ENCODE data around the gene S100A6.

Gene S100A6

DNA sequence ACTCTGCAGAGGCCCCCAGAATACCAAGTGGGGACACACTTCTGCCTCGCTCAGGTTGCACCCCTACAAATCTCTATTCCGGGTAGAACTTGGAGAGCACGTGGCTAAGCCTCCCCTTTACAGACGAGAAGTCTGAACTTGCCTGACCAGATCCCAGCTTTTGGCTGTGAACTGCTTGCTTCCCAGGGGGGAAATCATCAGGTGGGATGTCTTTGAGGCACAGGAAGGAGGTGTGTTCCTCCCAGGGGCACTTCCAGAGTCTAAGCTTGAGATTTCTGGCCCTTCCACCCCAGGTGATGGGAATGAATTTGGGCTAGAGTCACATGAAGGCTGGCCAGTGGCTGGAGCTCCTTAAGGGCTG is 14.6 kb upstream of the S100A6 start:
- no peak overlapping the region for H3K9ac ChIP-seq
- H3K4me1 ChIP-seq (ENCODE audit: low read depth, poor library complexity, severe bottlenecking), result peaks cover 11% of the 10 kb centered on the region
- H3K27ac ChIP-seq, result no peak overlapping the region
- H3K4me3 ChIP-seq (IDR thresholded peaks at IDR 0.05; ENCODE audit: insufficient read depth, low read depth, low read length), result no peak overlapping the region
- H3K4me2 ChIP-seq, result no peak overlapping the region
- TF ChIP-seq, protein P1, sequence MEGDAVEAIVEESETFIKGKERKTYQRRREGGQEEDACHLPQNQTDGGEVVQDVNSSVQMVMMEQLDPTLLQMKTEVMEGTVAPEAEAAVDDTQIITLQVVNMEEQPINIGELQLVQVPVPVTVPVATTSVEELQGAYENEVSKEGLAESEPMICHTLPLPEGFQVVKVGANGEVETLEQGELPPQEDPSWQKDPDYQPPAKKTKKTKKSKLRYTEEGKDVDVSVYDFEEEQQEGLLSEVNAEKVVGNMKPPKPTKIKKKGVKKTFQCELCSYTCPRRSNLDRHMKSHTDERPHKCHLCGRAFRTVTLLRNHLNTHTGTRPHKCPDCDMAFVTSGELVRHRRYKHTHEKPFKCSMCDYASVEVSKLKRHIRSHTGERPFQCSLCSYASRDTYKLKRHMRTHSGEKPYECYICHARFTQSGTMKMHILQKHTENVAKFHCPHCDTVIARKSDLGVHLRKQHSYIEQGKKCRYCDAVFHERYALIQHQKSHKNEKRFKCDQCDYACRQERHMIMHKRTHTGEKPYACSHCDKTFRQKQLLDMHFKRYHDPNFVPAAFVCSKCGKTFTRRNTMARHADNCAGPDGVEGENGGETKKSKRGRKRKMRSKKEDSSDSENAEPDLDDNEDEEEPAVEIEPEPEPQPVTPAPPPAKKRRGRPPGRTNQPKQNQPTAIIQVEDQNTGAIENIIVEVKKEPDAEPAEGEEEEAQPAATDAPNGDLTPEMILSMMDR (conservative IDR thresholded peaks at IDR 0.05; ENCODE audit: low read depth, low read length), result no peak
- H3K27me3 ChIP-seq (ENCODE audit: insufficient read depth, low read depth), result no peaks in the 10 kb centered on the region
- no peaks in the 10 kb centered on the region for H3K36me3 ChIP-seq (ENCODE audit: insufficient read depth)
- no peak overlapping the region for H2AFZ ChIP-seq (ENCODE audit: low read depth)
- H3K79me2 ChIP-seq (ENCODE audit: insufficient read depth, low read depth), result no peaks in the 10 kb centered on the region
- H4K20me1 ChIP-seq (ENCODE audit: insufficient read depth), result no peaks in the 10 kb centered on the region

DNA sequence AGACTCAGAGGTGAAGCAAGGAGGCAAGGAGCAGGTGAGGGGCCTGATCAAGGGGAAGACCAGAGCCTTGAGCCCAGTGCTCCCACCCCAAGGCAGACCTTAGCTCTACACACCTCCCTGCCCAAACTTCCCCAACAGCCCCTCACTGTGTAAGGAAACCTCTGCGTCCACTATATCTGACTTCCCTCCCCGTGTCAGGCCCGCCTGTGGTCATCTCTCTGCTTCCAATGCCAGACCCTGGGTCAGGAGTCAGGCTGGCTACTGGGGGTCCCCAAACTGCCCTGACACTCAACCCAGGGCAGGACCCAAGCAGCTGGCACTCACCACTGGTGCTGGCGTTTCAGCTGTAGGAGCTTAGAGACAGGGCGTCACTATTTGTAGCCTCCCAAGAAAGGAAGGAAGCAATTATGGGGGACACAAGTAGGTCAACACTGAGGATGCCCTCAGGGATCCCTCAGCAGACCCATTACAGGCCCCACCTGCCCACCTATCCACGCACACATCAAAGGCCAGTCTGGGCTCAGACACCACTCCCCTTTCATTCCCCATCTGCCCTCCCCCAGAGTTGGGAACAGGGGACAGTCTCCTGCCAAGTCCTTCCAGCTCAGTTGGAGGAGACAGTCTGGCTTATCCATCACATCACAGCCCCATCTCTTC is 14.1 kb upstream of the S100A6 start:
- no peaks in the 10 kb centered on the region for H4K20me1 ChIP-seq (ENCODE audit: insufficient read depth)
- H3K79me2 ChIP-seq (ENCODE audit: insufficient read depth, low read depth), result no peaks in the 10 kb centered on the region
- no peak overlapping the region for H3K4me3 ChIP-seq (IDR thresholded peaks at IDR 0.05; ENCODE audit: insufficient read depth, low read depth, low read length)
- TF ChIP-seq, protein P1 (conservative IDR thresholded peaks at IDR 0.05; ENCODE audit: low read depth, low read length), result no peak
- no peak overlapping the region for H3K9ac ChIP-seq
- no peak overlapping the region for H3K4me2 ChIP-seq
- H3K27ac ChIP-seq, result no peak overlapping the region
- H2AFZ ChIP-seq (ENCODE audit: low read depth), result no peak overlapping the region
- no peaks in the 10 kb centered on the region for H3K36me3 ChIP-seq (ENCODE audit: insufficient read depth)
- peaks cover 16% of the 10 kb centered on the region for H3K4me1 ChIP-seq (ENCODE audit: low read depth, poor library complexity, severe bottlenecking)
- H3K27me3 ChIP-seq (ENCODE audit: insufficient read depth, low read depth), result no peaks in the 10 kb centered on the region

DNA sequence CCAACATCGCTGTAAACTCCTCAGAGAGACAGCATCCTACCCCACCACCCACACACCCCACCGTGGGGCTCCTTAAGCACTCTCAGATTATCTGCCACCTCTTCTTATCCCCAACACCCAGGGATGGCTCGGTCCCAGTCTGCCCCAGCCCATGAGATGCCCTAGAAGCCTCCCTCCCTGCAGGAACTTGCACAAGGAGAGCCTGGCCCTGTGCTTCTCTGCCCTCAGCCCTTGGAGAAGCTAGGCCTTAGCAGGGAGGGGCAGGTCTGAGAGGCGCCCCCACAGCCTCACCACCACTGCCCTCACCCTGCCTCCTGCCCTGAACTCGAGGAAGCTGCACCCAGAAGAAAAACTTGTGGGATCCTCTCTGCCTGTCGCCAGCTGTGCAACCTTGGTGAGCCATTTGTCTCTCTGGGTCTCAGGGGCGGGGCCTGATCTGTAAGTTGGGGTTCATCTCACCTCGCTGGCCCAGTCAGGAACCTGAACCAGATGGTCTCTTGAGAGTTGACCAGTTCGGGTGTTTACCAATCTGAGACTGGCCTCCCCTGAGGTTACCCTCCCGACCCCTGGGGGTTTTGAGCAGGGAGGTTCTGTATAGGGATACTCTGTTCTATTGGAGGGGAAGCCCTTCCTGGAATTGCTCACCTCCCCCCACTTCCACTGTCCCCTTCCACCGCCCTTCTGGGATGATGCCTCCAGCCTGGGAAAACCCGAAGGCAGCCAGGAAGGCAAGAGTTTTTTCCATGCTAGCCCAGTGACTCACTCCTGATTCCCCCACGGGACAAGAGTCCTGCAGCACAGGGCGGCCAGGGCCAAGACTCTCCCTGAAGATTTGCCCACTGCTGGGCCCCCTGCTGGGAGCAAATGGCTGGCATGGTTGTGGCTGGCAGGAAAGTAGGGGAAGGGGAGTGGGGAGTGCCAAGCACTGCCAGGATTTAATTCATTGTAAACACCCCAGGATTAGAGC is 13.2 kb upstream of the S100A6 start, which contains the start of gene S100A3:
Gene S100A3 (minus strand): TSS at position 537 of the 967 bp plus-strand sequence. CDS start 773 bp downstream, outside the sequence.
- no peaks in the 10 kb centered on the region for H3K36me3 ChIP-seq (ENCODE audit: insufficient read depth)
- H2AFZ ChIP-seq (ENCODE audit: low read depth), result no peak within 1 kb of the TSS
- H3K4me3 ChIP-seq (IDR thresholded peaks at IDR 0.05; ENCODE audit: insufficient read depth, low read depth, low read length), result no peak within 1 kb of the TSS
- H3K4me2 ChIP-seq, result no peak within 1 kb of the TSS
- no peaks in the 10 kb centered on the region for H3K79me2 ChIP-seq (ENCODE audit: insufficient read depth, low read depth)
- no peaks in the 10 kb centered on the region for H3K27me3 ChIP-seq (ENCODE audit: insufficient read depth, low read depth)
- no peaks in the 10 kb centered on the region for H4K20me1 ChIP-seq (ENCODE audit: insufficient read depth)
- H3K4me1 ChIP-seq (ENCODE audit: low read depth, poor library complexity, severe bottlenecking), result peaks cover 25% of the 10 kb centered on the region
- no peak within 1 kb of the TSS for H3K27ac ChIP-seq
- TF ChIP-seq, protein P1 (conservative IDR thresholded peaks at IDR 0.05; ENCODE audit: low read depth, low read length), result no peak
- no peak within 1 kb of the TSS for H3K9ac ChIP-seq

DNA sequence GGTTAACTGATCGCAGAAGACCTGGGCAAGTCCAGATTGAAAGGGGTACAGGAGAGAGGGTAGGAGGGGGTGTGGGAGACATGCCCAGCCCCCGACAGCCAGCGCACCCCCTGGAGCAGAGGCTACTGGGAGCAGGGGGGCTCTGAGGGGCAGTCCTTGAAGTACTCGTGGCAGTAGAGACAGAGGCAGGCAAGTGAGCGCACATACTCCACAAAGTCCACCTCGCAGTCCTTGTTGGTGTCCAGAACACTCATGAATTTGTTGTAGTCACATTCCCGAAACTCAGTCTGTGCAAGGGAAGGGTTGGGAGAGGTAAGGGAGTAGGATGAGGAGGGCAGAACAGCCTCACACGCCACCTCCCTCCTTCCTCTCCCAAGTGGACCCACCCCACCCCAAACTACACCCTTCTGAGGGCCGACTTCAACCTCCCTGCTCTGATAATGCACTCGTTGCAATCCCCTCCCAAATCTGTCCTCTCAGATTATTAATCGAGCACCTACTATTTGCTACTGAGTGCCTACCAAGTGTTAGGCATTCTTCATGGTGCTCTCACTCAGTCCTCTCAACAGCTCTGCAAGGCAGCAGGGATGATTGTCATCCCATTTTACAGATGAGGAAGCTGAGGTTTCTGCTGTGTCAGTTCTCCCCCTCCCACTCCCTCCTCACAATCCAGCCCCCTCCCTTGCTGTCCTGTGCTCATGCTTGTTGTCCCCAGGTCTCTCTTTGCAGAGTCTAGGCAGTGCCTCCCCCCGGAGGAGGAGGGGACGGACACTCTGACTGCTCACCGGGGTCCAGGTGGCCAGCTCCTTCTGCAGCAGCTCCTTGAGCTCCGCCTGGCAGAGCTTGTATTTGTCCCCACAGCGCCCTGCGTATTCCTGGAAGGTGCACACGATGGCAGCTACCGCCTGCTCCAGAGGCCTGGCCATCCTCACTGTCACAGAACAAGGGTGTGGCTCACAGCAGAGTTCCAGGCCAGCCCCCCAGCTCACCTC is 12.1 kb upstream of the S100A6 start:
- Histone ChIP-seq H3K4me2 (no peak overlapping the region), H3K36me3 (ENCODE audit: insufficient read depth) (no peaks in the 10 kb centered on the region), H3K27me3 (ENCODE audit: insufficient read depth, low read depth) (no peaks in the 10 kb centered on the region), H3K4me1 (ENCODE audit: low read depth, poor library complexity, severe bottlenecking) (peaks cover 28% of the 10 kb centered on the region), H4K20me1 (ENCODE audit: insufficient read depth) (no peaks in the 10 kb centered on the region), H3K9ac (no peak overlapping the region), H2AFZ (ENCODE audit: low read depth) (no peak overlapping the region), H3K79me2 (ENCODE audit: insufficient read depth, low read depth) (no peaks in the 10 kb centered on the region), H3K4me3 (IDR thresholded peaks at IDR 0.05; ENCODE audit: insufficient read depth, low read depth, low read length) (no peak overlapping the region), H3K27ac (no peak overlapping the region)
- TF ChIP-seq, protein P1 (conservative IDR thresholded peaks at IDR 0.05; ENCODE audit: low read depth, low read length), result no peak

All from KMS-11 (cell line).